HG03342 (cell line): ENCODE results near the gene SFT2D1.
"Not testable (repeated sequence)": the region's sequence is repeated elsewhere in the genome, so short reads cannot be mapped to it uniquely, and the experiment has no call there.

Experiments
- ATAC-seq: cut with Tn5 transposase; IDR thresholded peaks from one replicate; pipeline ENCODE4 v1.9.1; 2021; ENCODE audit warnings: mild to moderate bottlenecking, moderate library complexity; ENCODE audit not compliant: unreplicated experiment

SFT2D1 gene

GRCh38 chr6:166364456-166364855 lies 22.1 kb upstream of the SFT2D1 start:
- no peak for ATAC-seq

- not testable (repeated sequence) for ATAC-seq
Measured at GRCh38 chr6:166362427-166362826, 20.1 kb upstream of the SFT2D1 start.

GRCh38 chr6:166361077-166361429 lies 18.7 kb upstream of the SFT2D1 start:
- ATAC-seq = no peak

GRCh38 chr6:166360243-166361076 lies 18.1 kb upstream of the SFT2D1 start:
- ATAC-seq = no peak

- no peak for ATAC-seq
Measured at GRCh38 chr6:166355552-166355951, 13.2 kb upstream of the SFT2D1 start.

- no peak for ATAC-seq
Measured at GRCh38 chr6:166354965-166355364, 12.6 kb upstream of the SFT2D1 start.

- no peak for ATAC-seq
Measured at GRCh38 chr6:166354143-166354542, 11.8 kb upstream of the SFT2D1 start.

- ATAC-seq = no peak
Measured at GRCh38 chr6:166353507-166353906, 11.2 kb upstream of the SFT2D1 start.

- ATAC-seq = no peak
Measured at GRCh38 chr6:166352923-166353322, 10.6 kb upstream of the SFT2D1 start.

- ATAC-seq = peak; percentile 100
Measured at GRCh38 chr6:166351715-166352285, 9.5 kb upstream of the SFT2D1 start.

GRCh38 chr6:166348305-166348949 lies 6.1 kb upstream of the SFT2D1 start:
- ATAC-seq = no peak

- ATAC-seq = no peak
Measured at GRCh38 chr6:166346965-166347364, 4.6 kb upstream of the SFT2D1 start.

GRCh38 chr6:166346449-166346848 lies 4.1 kb upstream of the SFT2D1 start:
- no peak for ATAC-seq

- ATAC-seq = not testable (repeated sequence)
Measured at GRCh38 chr6:166345672-166346071, 3.3 kb upstream of the SFT2D1 start.

GRCh38 chr6:166344921-166345320 lies 2.6 kb upstream of the SFT2D1 start:
- not testable (repeated sequence) for ATAC-seq

- ATAC-seq = no peak
Measured at GRCh38 chr6:166344240-166344639, 1.9 kb upstream of the SFT2D1 start.

GRCh38 chr6:166343150-166343487 lies 774 bp upstream of the SFT2D1 start:
- ATAC-seq = peak; percentile 29

GRCh38 chr6:166341977-166342348 lies 382 bp downstream of the SFT2D1 start:
- ATAC-seq = no peak

- no peak for ATAC-seq
Measured at GRCh38 chr6:166341464-166341863, 881 bp downstream of the SFT2D1 start.

GRCh38 chr6:166338854-166339253 lies 3.5 kb downstream of the SFT2D1 start:
- ATAC-seq = no peak

- no peak for ATAC-seq
Measured at GRCh38 chr6:166336847-166337246, 5.5 kb downstream of the SFT2D1 start.
